Testis (tissue), 2 donors: ENCODE data around the gene P2RX3.

Source experiments
- POLR2A ChIP-seq: fragments of 450-650 bp; IDR thresholded peaks from one replicate; pipeline ENCODE4 v1.6.1; 2017; ENCODE audit warnings: antibody characterized with exemption, mild to moderate bottlenecking, moderate library complexity
- TF ChIP-seq, protein P1 (sequence below), 3 experiments: fragments of 450-650 bp in 2 of 3; fragments of 200-600 bp in 1 of 3; sonication (generic) in 1 of 3; IDR thresholded peaks; one replicate each; pipeline ENCODE4 v1.5.1; 2016 to 2019; ENCODE audit warnings: antibody characterized with exemption in 3 of 3, mild to moderate bottlenecking in 2 of 3, moderate library complexity in 1 of 3

DNA sequence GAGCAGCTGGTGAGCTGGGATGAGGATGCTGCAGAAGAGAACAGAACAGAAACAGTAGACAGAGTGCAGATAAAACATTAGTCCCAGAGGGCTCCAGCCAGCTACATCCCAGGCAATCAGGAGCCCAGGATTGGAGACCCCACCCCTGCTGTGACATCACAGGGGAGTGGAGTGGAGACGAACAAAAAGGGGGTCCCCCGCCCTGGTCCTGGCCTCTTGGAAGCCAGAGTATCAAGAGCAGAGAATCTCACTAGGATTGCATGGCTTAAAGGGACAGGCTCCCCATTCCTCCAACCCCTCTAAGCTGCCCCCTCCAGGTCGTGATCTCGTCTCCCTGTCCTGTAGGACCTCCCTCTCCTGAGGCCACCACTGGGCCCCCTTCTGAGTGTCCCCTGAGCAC lies at the start of gene P2RX3:
- TF ChIP-seq, protein P1, sequence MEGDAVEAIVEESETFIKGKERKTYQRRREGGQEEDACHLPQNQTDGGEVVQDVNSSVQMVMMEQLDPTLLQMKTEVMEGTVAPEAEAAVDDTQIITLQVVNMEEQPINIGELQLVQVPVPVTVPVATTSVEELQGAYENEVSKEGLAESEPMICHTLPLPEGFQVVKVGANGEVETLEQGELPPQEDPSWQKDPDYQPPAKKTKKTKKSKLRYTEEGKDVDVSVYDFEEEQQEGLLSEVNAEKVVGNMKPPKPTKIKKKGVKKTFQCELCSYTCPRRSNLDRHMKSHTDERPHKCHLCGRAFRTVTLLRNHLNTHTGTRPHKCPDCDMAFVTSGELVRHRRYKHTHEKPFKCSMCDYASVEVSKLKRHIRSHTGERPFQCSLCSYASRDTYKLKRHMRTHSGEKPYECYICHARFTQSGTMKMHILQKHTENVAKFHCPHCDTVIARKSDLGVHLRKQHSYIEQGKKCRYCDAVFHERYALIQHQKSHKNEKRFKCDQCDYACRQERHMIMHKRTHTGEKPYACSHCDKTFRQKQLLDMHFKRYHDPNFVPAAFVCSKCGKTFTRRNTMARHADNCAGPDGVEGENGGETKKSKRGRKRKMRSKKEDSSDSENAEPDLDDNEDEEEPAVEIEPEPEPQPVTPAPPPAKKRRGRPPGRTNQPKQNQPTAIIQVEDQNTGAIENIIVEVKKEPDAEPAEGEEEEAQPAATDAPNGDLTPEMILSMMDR (IDR thresholded peaks at IDR 0.05): no peak
- no peak for TF ChIP-seq POLR2A
